ENCODE data around the gene NUP62.

Gene NUP62

GRCh38 chr19:49924004-49924880 is 5.1 kb downstream of the NUP62 start:
- DNase-seq: no peak

DNA sequence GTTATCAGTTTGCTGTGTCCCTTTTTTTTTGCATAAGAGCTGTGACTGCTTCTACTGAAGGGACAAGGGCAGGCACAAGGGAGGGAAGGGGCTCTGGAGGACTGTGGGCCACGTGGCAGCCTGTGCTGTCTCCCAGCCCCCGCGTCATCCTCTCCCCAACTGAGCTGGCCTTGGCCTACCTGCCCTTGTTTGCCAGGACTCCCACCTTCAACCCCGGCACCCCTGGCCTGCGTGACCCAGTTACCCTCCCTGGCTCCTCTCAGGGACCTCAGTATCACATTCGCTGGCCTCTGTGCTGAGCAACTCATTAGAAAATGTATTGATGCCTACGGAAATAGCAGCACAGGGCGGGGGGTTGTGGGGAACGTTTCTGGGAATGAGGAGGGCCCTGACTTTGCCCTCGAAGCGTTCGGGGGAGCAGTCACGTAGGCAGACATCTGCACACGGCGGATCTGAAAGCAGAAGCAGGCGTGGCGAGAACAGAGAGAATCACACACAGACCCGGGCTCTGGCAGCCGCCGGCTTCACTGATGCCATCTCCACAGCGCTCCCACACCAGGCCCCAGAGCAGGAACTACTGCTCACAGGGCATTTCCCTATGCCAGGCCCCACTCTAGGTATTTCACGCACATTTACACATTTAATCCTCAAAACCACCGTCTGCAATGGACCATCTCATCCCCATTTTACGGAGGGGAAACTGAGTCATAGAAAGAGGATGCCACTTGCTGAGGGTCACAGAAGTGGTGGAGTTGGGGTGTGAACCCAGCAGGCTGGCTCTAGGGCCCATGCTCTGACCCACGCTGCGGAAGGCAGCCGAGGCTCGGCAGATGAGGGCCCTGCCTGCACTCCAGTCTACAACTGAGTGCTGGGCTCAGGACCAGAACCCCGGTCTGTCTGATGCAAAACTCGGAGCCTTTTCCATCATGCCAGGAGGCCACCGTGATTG is 6.0 kb downstream of the NUP62 start:
- no peak for DNase-seq

DNA sequence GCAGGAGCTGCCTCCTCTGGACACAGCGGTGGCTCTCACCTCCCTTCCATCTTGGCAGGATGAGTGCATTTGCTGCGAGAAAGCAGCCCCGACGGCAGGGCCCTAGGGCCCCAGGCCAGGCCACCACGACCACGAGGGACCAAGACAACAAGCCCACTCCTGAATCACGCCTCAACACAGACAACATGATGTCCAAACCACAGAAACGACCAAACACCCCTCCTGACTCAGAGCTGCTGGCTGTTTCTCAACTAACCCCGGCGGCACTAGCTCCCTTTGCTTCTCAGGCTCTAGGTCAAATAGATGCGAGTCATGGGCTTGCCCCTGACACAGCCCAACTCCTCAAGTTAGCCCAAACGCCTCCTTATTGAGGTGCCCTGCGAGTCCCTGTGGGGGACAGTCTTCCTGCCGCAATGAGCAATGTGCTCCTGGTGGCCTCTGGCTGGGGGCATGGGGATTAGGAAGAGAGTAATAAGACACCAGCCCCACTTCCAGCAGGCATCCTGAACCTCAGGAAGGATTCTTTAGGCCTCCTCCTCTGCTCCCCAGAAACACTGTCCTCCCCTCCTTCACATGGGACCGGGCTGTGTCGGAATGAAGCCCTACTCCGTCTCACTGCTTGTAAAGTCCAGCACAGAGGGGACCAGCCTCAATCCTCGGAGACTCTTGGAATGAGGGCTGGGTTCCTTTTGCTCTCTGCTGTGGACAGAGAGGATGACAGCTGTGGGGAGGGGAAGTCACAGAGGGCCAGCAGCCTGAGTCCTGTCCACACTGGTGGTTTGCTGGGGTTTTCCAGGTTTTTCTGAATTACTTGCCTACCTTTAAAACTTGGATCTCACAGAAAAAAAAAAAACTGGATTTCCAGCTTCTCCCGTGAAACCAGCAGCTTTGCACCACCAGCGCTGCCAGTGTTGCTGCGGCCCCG is 7.2 kb downstream of the NUP62 start:
- no peak for DNase-seq

DNA sequence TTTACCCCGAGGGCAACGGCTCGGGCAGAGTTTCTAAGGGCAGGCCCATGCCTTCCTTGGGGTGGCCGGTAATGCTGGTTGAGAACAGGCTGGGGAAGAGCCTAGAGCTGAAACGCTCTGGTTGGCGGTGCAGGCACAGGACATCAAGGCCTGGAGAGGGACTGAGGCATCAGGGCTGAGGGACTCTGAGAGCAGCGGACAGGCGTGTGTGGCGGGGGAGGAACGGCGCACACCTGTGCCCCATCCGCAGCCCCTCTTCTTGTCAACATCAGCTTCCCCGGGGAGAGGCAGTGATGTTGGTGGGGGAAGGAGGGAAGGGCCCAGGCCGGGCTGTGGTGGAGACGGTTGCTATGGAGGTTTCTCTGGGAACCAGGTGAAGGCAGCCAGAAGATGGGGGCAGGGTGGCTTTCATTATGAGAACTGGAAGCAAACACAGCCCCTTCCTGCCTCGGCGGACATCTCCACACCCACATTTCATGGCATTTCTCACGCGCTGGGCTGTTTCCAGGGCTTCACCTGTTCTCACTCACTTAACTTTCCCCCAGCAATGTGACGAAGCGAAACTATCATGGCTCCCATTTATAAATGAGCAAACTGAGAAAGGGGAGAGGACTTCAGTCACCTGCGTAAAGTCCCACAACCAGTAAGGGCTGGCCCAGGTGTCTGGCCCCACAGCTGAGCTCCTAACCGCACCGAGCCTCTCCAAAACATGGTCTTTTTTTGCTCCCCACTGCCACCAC is 8.5 kb downstream of the NUP62 start:
- DNase-seq: no peak

GRCh38 chr19:49918089-49918488 is 11.2 kb downstream of the NUP62 start:
- DNase-seq: no peak

GRCh38 chr19:49916839-49917733 is 12.2 kb downstream of the NUP62 start:
- DNase-seq: no peak

- DNase-seq: no peak
Measured at GRCh38 chr19:49915271-49915670, 14.0 kb downstream of the NUP62 start.

DNA sequence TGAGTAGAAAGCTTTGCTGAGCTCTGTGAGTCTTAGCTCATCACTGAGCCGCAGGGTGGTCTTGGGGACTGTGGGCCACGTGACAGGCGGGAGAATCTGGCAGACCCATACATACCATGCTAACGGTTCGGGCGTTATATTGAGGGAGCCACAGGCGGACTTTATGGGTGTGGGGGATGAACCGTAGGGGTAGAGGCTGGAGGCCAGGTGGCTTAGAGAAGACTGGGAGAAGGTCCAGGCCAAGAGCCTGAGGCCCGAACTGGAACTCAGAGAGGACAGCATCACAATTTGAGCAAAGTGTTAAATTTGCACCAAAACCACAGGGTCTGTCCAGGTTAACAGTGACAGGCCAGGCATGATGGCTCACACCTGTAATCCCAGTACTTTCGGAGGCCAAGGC is 15.6 kb downstream of the NUP62 start:
- no peak for DNase-seq

DNA sequence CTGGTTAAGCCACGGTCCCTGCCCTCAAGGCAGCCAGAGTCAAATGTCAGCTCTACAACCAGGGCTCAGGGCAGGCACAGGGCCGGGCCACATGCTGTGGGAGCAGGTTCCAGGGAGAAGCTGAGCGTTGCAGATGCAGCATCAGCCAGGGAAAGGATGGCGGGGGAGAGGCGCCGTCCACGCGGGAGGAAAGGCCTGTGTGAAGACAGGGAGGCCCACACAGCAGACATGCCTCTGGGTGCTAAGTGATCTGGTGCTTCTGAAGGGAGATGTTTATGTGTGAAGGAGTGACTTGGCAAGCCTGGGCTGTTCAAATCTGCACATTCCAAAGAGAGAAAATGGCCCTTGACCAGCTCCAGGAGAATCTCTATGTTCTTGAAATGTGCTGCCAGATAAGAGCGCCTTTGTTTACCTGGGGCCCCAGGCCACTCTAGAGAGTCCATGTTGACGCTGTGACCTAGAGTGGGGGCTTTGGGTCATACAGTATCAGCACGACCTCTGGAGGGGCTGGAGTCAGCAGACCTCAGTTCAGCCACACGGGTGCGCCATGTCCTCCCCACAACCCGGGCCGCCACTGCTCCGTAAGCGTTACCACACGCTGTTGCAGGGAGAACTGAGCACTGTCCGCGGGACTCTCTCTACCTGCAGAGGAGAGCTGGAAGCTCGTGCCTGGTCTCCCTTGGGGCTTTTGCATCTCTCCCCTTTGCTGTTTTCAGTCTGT is 16.2 kb downstream of the NUP62 start:
- DNase-seq: no peak

DNA sequence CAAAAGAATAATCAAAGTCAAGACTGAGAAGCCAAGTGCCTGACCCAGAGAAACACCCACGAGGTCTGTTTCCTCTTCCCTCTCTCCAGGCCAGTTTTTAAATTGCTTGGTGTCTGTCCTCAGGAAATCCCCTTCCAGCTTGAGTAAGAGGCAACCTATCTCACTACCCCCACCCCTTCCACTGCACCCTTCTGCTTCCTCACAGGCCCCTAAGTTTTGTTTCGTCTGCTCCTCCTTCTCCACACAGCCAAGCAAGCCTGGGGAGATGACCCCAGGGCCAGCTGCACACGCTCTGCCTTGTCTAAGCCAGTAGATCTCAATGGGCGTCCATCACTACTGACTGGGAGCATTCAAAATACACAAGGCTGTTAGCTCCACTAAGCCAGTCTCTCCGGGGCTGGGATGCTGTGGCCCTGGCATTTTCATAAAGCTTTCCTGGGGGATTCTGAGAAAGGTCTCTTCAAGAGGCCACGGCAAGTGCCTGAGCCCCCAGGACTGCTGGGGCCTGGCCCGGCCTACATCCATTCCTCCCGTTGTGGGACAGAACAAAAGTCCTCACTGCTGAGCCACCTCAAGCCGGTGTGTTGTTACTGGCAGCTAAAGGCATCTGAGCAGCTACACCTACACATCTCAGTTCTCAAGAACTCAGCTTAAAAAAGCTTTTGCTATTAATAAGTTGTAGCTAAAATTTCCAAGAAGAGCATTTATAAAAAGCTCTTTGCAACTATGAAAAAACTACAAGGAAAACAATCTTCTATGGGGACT is 17.7 kb downstream of the NUP62 start:
- DNase-seq: no peak

DNA sequence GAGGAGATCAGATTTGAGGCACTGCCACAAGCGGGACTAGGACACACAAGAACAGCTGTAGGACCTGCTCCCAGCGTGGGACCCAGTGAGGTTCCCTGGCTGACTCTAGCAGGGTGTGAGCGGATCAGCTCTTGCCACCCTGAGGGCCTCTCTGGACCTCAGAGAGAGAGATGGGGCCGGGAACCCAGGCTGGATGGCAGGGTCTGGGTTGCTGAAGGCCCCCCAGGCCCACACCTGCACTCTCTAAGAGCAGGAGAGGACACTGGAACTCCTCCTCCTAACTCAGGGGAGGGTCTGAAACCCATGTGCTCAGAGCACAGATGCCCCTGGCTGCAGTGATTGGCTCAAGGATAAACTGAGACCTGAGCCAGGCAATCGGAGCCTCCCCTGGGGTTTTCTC is 19.1 kb downstream of the NUP62 start:
- DNase-seq: no peak

DNA sequence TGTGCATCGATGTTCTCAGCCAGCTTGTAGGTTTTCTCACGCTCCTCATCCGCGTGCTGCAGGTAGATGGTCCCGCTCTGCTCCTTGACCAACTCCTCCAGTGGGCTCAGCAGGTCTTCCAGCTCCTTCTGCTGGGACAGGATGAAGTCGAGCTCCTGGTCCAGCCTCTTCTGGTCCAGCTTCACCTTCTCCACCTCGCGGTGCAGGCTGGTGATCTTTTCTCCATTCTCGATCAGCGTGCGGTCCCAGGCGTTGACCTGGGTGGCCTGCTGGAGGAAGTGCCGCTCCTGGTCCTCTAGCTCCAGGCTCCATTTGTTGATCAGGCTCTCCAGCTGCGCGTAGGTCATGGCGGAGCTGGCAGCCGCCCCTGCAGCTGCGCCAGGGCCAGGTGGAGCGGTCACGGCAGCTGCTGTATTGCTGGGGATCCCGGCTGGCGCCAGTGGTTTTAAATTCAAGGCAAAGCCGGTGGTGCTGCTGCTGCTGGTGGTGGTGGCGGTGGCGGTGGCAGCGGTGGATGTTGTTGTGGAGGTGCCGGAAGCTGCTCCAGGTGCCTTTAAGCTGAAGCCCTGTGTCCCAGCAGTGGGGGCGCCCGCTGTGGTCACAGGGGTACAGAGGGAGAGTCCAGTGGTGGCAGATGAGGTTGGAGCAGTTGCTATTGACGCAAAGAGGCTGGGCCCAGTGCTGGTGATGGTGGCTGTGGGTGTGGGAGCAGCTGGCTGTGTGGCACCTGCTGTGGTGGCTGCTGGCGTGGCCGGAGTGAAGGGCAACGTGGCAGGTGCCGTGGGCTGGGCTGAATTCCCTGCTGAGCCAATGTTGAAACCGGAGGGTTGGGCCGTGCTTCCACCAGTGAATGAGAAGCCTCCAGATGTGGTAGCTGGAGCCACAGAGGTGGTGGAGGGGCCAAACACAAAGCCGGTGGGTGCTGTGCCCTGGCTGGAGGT is 20.6 kb downstream of the NUP62 start:
- DNase-seq: no peak

- DNase-seq: no peak
Measured at GRCh38 chr19:49907745-49908446, 21.4 kb downstream of the NUP62 start.

GRCh38 chr19:49906879-49907564 is 22.3 kb downstream of the NUP62 start:
- DNase-seq: no peak

DNA sequence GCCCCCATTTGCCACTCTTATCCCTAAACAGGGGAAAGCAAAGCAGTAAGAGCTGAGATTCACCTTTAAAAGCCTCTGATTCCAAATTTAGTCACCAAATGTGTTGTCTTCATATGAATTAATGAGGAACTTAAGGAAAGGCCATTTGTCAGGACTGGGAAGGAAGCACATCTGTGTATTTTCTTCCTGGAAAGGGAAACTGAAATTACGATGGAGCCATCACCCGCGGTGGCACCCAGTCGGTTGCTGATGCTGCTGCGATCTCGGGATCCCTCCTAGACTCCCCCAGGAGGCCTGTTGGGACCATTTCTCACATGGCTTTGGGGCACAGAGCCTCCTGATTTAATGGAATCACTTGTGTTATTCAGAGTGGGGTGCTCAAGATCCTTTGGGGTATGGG is 25.2 kb downstream of the NUP62 start:
- no peak for DNase-seq

DNA sequence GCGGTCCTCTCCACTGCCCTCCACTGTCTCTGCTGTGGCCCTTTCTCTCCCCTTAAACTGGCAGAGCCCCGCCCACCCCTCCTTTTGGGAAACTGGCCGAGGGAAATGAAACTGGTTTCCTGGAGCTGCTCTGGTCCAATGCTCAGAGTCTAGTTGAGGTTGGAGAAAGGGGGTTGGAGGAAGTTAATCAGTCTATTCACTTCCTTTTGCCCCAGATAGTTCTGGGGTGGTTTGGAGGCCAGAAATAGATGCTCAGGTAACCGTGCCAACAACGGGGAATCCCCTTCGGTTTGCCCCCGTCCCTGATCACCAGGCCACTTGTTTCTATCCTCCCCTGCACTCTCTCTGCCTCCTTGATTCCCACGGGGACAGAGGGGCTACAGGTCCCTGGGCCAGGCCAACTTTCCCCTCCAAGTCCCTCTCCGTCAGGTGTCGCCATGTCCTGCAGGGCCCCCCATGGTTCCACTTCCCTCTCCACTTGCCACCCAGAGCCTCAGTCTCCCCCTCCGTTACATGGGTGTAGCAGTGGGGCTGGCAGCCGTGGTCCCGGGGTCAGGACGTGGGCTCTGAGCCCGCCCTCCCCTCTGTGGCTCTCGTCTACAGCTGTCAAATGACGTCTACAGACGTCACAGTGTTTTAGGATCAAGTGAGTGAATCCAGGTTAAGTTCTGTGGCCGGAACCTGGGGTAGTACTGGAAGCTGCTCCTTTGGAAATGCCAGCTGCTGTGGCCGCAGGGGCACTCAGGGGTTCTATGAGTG is 32.3 kb downstream of the NUP62 start, which contains the start of gene IL4I1:
IL4I1 (minus strand) TSS at position 25 of the 759 bp plus-strand sequence. CDS start 727 bp downstream, outside the sequence.
- peak; percentile 50 to 57 for DNase-seq

All from activated CD4-positive, alpha-beta T cell treated with anti-CD3 and anti-CD28 coated beads, Interleukin-2, amount 50 U/mL, for 4 hours (primary cell).